Omental fat pad (tissue), 4 donors: ENCODE results near the gene BAG3. TPM values are rescaled to one million over a fixed set of nuclear protein-coding genes. Genes with fewer than 3 reads are reported as not detected.

Experiments used
- ATAC-seq: fragments of 150-250 bp; one replicate; pipeline ENCODE4 v1.9.1; 2016; ENCODE audit warnings: mild to moderate bottlenecking, moderate library complexity; ENCODE audit not compliant: low FRiP score
- DNase-seq: peaks from one replicate; pipeline ENCODE4 v3.0.0-alpha.2; 2019; ENCODE audit warnings: low spot score
- CTCF ChIP-seq, 3 donors: fragments of 450-650 bp; IDR thresholded peaks; one replicate each; pipeline ENCODE4 v1.5.1; 2016 to 2017; ENCODE audit warnings: antibody characterized with exemption in 3 of 3, mild to moderate bottlenecking in 3 of 3, moderate library complexity in 2 of 3
- total RNA-seq, 4 donors: library from RNA; depleted of rRNA; stranded (reverse); fragments of >200 nt; gene quantifications; one replicate each; pipeline ENCODE4 v1.1.0, GENCODE V29; 2016

Gene BAG3
- total RNA-seq, 4 donors from 2014 or later = 16.1 to 98.0 (median 58.8) TPM

- no peak for TF ChIP-seq CTCF (IDR thresholded peaks at IDR 0.05)
- ATAC-seq (no peak), DNase-seq (no peak)
Observed at GRCh38 chr10:119715628-119716505, 64.7 kb downstream of the BAG3 start.

GRCh38 chr10:119723161-119723560 lies 72.0 kb downstream of the BAG3 start:
- TF ChIP-seq CTCF (IDR thresholded peaks at IDR 0.05) = no peak
- ATAC-seq (no peak), DNase-seq (no peak)

- no peak for TF ChIP-seq CTCF (IDR thresholded peaks at IDR 0.05)
- ATAC-seq (no peak), DNase-seq (no peak)
Observed at GRCh38 chr10:119723624-119724023, 72.4 kb downstream of the BAG3 start.

- ATAC-seq (peak; percentile 1), DNase-seq (no peak)
- no peak for TF ChIP-seq CTCF (IDR thresholded peaks at IDR 0.05)
Observed at GRCh38 chr10:119724593-119725516, 73.7 kb downstream of the BAG3 start.

- ATAC-seq (no peak), DNase-seq (no peak)
Observed at GRCh38 chr10:119725517-119725827, 74.3 kb downstream of the BAG3 start.

More at GRCh38 chr10:119725517-119725827, 74.3 kb downstream of the BAG3 start:
- no peak for TF ChIP-seq CTCF (IDR thresholded peaks at IDR 0.05)
